Osteocyte (in vitro differentiated cells): ENCODE results near the gene PGAP6. TPM values are rescaled to one million over a fixed set of nuclear protein-coding genes. Genes with fewer than 3 reads are reported as not detected.

Experiments
- DNase-seq: peaks from one replicate; pipeline ENCODE4 v3.0.0; 2021; ENCODE audit warnings: mixed read lengths; ENCODE audit not compliant: unreplicated experiment; ENCODE audit errors: extremely low spot score
- H3K27ac Mint-ChIP-seq: one replicate; pipeline ENCODE4 v1.8.0; 2021; ENCODE audit warnings: mild to moderate bottlenecking, mixed read lengths; ENCODE audit not compliant: unreplicated experiment
- H3K27me3 Mint-ChIP-seq: one replicate; pipeline ENCODE4 v1.8.0; 2021; ENCODE audit warnings: mixed read lengths; ENCODE audit not compliant: unreplicated experiment
- H3K36me3 Mint-ChIP-seq: one replicate; pipeline ENCODE4 v1.8.0; 2021; ENCODE audit warnings: mixed read lengths; ENCODE audit not compliant: unreplicated experiment
- H3K4me1 Mint-ChIP-seq: one replicate; pipeline ENCODE4 v1.8.0; 2021; ENCODE audit warnings: mixed read lengths; ENCODE audit not compliant: unreplicated experiment
- H3K4me3 Mint-ChIP-seq: one replicate; pipeline ENCODE4 v1.8.0; 2021; ENCODE audit warnings: mild to moderate bottlenecking, moderate library complexity, mixed read lengths; ENCODE audit not compliant: unreplicated experiment
- H3K9me3 Mint-ChIP-seq: one replicate; pipeline ENCODE4 v1.8.0; 2021; ENCODE audit warnings: mixed read lengths; ENCODE audit not compliant: unreplicated experiment
- CTCF ChIP-seq: fragments of 200-600 bp; sonication (generic); IDR thresholded peaks from 2 replicates; pipeline ENCODE4 v1.5.0; 2021; ENCODE audit warnings: antibody characterized with exemption, mild to moderate bottlenecking, moderate library complexity
- total RNA-seq: library from RNA; stranded (reverse); gene quantifications from 2 replicates; pipeline ENCODE4 v1.2.1, GENCODE V29; 2021

The PGAP6 gene
- total RNA-seq, 1 donor from 2014 or later = 59.3 TPM

DNA sequence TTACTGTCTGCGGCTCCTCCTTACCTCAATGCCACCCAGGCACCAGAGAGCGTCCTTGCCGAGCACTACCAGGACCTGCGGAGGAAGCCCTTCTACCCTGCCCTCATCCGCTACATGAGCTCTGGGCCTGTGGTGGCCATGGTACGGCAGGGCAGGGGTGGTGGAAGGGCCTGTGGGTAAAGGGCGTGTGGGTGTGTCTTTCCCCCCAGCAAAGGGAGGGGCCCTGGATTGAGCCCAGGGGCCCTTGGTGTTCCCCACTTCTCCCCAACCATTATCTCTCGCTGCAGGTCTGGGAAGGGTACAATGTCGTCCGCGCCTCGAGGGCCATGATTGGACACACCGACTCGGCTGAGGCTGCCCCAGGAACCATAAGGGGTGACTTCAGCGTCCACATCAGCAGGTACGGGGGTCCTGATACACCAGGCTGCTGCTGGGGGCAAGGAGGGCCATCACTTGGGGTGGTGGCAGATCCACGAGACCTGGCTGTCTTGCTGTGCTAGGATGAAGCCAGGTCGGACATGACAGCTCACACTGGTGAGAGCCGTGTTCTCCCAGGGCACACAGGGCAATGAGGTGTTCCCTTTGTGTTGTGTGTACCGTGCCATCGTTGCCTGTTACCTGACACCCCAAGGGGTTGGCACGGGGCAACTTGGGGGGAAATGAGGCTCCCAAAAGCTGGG lies 17.7 kb upstream of the PGAP6 start:
- H3K9me3 Mint-ChIP-seq = no peaks in the 10 kb centered on the region
- H3K36me3 Mint-ChIP-seq = no peaks in the 10 kb centered on the region
- H3K4me1 Mint-ChIP-seq = peaks cover 31% of the 10 kb centered on the region
- no peak overlapping the region for H3K4me3 Mint-ChIP-seq
- no peak for DNase-seq
- TF ChIP-seq CTCF = no peak
- H3K27me3 Mint-ChIP-seq = no peaks in the 10 kb centered on the region
- no peak overlapping the region for H3K27ac Mint-ChIP-seq

GRCh38 chr16:398561-399339 lies 17.0 kb upstream of the PGAP6 start:
- DNase-seq = no peak
- Mint-ChIP-seq H3K4me1 (peaks cover 31% of the 10 kb centered on the region), H3K27me3 (no peaks in the 10 kb centered on the region), H3K4me3 (peak overlapping the region; percentile 60), H3K27ac (peak overlapping the region; percentile 56), H3K9me3 (no peaks in the 10 kb centered on the region), H3K36me3 (no peaks in the 10 kb centered on the region)
- no peak for TF ChIP-seq CTCF

GRCh38 chr16:397736-398332 lies 16.1 kb upstream of the PGAP6 start:
- Mint-ChIP-seq H3K27me3 (no peaks in the 10 kb centered on the region), H3K27ac (peak overlapping the region; percentile 56), H3K4me3 (peak overlapping the region; percentile 60), H3K4me1 (peaks cover 29% of the 10 kb centered on the region), H3K36me3 (no peaks in the 10 kb centered on the region), H3K9me3 (no peaks in the 10 kb centered on the region)
- peak; percentile 89 for DNase-seq
- TF ChIP-seq CTCF = peak; percentile 32

GRCh38 chr16:397135-397661 lies 15.4 kb upstream of the PGAP6 start, which contains the start of gene NME4:
TSS of gene NME4 (plus strand) at chr16:397199. CDS start at chr16:397223, 24 bp downstream.
- Mint-ChIP-seq H3K4me3 (peak within 1 kb of the TSS; percentile 90), H3K27ac (peak within 1 kb of the TSS; percentile 92), H3K4me1 (peaks cover 25% of the 10 kb centered on the region), H3K9me3 (no peaks in the 10 kb centered on the region), H3K36me3 (no peaks in the 10 kb centered on the region), H3K27me3 (no peaks in the 10 kb centered on the region)
- TF ChIP-seq CTCF = no peak
- DNase-seq = peak; percentile 85

GRCh38 chr16:396605-397004 lies 14.8 kb upstream of the PGAP6 start:
- peak; percentile 86 for DNase-seq
- H3K4me1 Mint-ChIP-seq = peaks cover 22% of the 10 kb centered on the region
- TF ChIP-seq CTCF = no peak
- H3K9me3 Mint-ChIP-seq = no peaks in the 10 kb centered on the region
- H3K27ac Mint-ChIP-seq = peak overlapping the region; percentile 92
- no peaks in the 10 kb centered on the region for H3K27me3 Mint-ChIP-seq
- H3K4me3 Mint-ChIP-seq = peak overlapping the region; percentile 90
- no peaks in the 10 kb centered on the region for H3K36me3 Mint-ChIP-seq
